Naive B cell (primary cell): Measurements from ENCODE around the gene SLC26A2. TPM values are rescaled to one million over a fixed set of nuclear protein-coding genes. Genes with fewer than 3 reads are reported as not detected.
A peak's percentile ranks its signal among the peaks of the same experiment; 100 is the strongest.

Experiments used
- ATAC-seq, 2 donors: fragments of 150-1000 bp; cut with Tn5 transposase; 2 replicates each; pipeline ENCODE4 v1.10.0; 2021; ENCODE audit warnings: low read depth in 2 of 2, mild to moderate bottlenecking in 2 of 2, moderate library complexity in 2 of 2
- DNase-seq: peaks from one replicate; pipeline ENCODE4 v3.0.0; 2022
- H3K27ac Mint-ChIP-seq, 6 donors: one replicate each; pipeline ENCODE4 v1.8.0; 2020 to 2022; ENCODE audit warnings: mild to moderate bottlenecking in 6 of 6, mixed read lengths in 6 of 6, moderate library complexity in 5 of 6, inconsistent platforms in 2 of 6
- H3K27me3 Mint-ChIP-seq, 3 donors: one replicate each; pipeline ENCODE4 v1.8.0; 2021 to 2022; ENCODE audit warnings: mixed read lengths in 3 of 3, mild to moderate bottlenecking in 1 of 3
- H3K36me3 Mint-ChIP-seq, 2 donors: one replicate each; pipeline ENCODE4 v1.8.0; 2020 to 2022; ENCODE audit warnings: mixed read lengths in 2 of 2, inconsistent platforms in 1 of 2, mild to moderate bottlenecking in 1 of 2
- H3K4me1 Mint-ChIP-seq, 3 donors: one replicate each; pipeline ENCODE4 v1.8.0; 2020 to 2022; ENCODE audit warnings: mixed read lengths in 3 of 3, inconsistent platforms in 1 of 3, mild to moderate bottlenecking in 1 of 3, moderate library complexity in 1 of 3
- H3K4me3 Mint-ChIP-seq, 8 donors: one replicate each; pipeline ENCODE4 v1.8.0; 2020 to 2022; ENCODE audit warnings: mild to moderate bottlenecking in 8 of 8, mixed read lengths in 8 of 8, moderate library complexity in 8 of 8, inconsistent platforms in 2 of 8
- H3K9me3 Mint-ChIP-seq, 7 donors: one replicate each; pipeline ENCODE4 v1.8.0; 2020 to 2022; ENCODE audit warnings: mixed read lengths in 7 of 7, mild to moderate bottlenecking in 5 of 7, inconsistent platforms in 2 of 7, moderate library complexity in 1 of 7
- polyA plus RNA-seq, 6 donors: library from polyadenylated mRNA; unstranded; fragments of 300-500 nt; fragmentation: Illumina TruSeq; gene quantifications; one replicate each; pipeline ENCODE4 v1.2.3, GENCODE V29; 2021; ENCODE audit warnings: low read depth in 6 of 6

SLC26A2 gene
- polyA plus RNA-seq, 6 donors from 2014 or later: 1.4 to 4.1 (median 2.6) TPM

- ATAC-seq: no peak
- H3K9me3 Mint-ChIP-seq: no peaks in the 10 kb centered on the region
- H3K27me3 Mint-ChIP-seq: no peaks in the 10 kb centered on the region
- no peaks in the 10 kb centered on the region for H3K36me3 Mint-ChIP-seq
- H3K4me1 Mint-ChIP-seq: peaks cover 25 to 32% (median 32%) of the 10 kb centered on the region in 3 donors
- peak overlapping the region; percentile 37 to 92 (median 62) for H3K27ac Mint-ChIP-seq
- no peak for DNase-seq
- peak overlapping the region; percentile 85 to 100 (median 95) for H3K4me3 Mint-ChIP-seq
Observed at GRCh38 chr5:149961186-149961685, 678 bp downstream of the SLC26A2 start.

GRCh38 chr5:149961957-149962409 lies 1.4 kb downstream of the SLC26A2 start:
- H3K4me1 Mint-ChIP-seq: peaks cover 25 to 34% (median 32%) of the 10 kb centered on the region in 3 donors
- ATAC-seq: no peak
- no peaks in the 10 kb centered on the region for H3K9me3 Mint-ChIP-seq
- peak overlapping the region in 1 of 6 donors; percentile 16 for H3K27ac Mint-ChIP-seq
- peak overlapping the region in 7 of 8 donors; percentile 26 to 98 (median 91) for H3K4me3 Mint-ChIP-seq
- no peak for DNase-seq
- no peaks in the 10 kb centered on the region for H3K27me3 Mint-ChIP-seq
- H3K36me3 Mint-ChIP-seq: no peaks in the 10 kb centered on the region

- peaks cover 25 to 42% (median 32%) of the 10 kb centered on the region in 3 donors for H3K4me1 Mint-ChIP-seq
- no peaks in the 10 kb centered on the region for H3K36me3 Mint-ChIP-seq
- no peaks in the 10 kb centered on the region for H3K9me3 Mint-ChIP-seq
- peak overlapping the region in 3 of 8 donors; percentile 3 to 96 (median 4) for H3K4me3 Mint-ChIP-seq
- ATAC-seq (no peak), DNase-seq (no peak)
- H3K27me3 Mint-ChIP-seq: no peaks in the 10 kb centered on the region
- H3K27ac Mint-ChIP-seq: peak overlapping the region in 2 of 6 donors; percentile 14 to 52
Observed at GRCh38 chr5:149962601-149963300, 2.2 kb downstream of the SLC26A2 start.

GRCh38 chr5:149963729-149964128 lies 3.2 kb downstream of the SLC26A2 start:
- H3K4me3 Mint-ChIP-seq: peak overlapping the region in 1 of 8 donors; percentile 56
- no peaks in the 10 kb centered on the region for H3K27me3 Mint-ChIP-seq
- H3K9me3 Mint-ChIP-seq: no peaks in the 10 kb centered on the region
- ATAC-seq (no peak), DNase-seq (no peak)
- H3K36me3 Mint-ChIP-seq: no peaks in the 10 kb centered on the region
- H3K27ac Mint-ChIP-seq: no peak overlapping the region
- peaks cover 25 to 43% (median 32%) of the 10 kb centered on the region in 3 donors for H3K4me1 Mint-ChIP-seq

- no peaks in the 10 kb centered on the region for H3K9me3 Mint-ChIP-seq
- H3K4me3 Mint-ChIP-seq: no peak overlapping the region
- H3K27me3 Mint-ChIP-seq: no peaks in the 10 kb centered on the region
Observed at GRCh38 chr5:149966946-149967345, 6.4 kb downstream of the SLC26A2 start.

GRCh38 chr5:149969181-149969930 lies 8.8 kb downstream of the SLC26A2 start:
- no peak overlapping the region for H3K4me3 Mint-ChIP-seq
- peaks cover 0 to 9% of the 10 kb centered on the region in 2 donors for H3K36me3 Mint-ChIP-seq
- no peaks in the 10 kb centered on the region for H3K27me3 Mint-ChIP-seq
- H3K4me1 Mint-ChIP-seq: peaks cover 4 to 22% (median 16%) of the 10 kb centered on the region in 3 donors
- no peak overlapping the region for H3K27ac Mint-ChIP-seq
- H3K9me3 Mint-ChIP-seq: no peaks in the 10 kb centered on the region
- no peak for ATAC-seq
- DNase-seq: no peak

More at GRCh38 chr5:149966946-149967345, 6.4 kb downstream of the SLC26A2 start:
- Mint-ChIP-seq H3K4me1 (peaks cover 13 to 27% (median 15%) of the 10 kb centered on the region in 3 donors), H3K27ac (no peak overlapping the region), H3K36me3 (peaks cover 0 to 9% of the 10 kb centered on the region in 2 donors)
- ATAC-seq: no peak
- DNase-seq: no peak

- no peak for DNase-seq
- Mint-ChIP-seq H3K27ac (peak overlapping the region in 1 of 6 donors; percentile 19), H3K27me3 (no peaks in the 10 kb centered on the region), H3K4me3 (no peak overlapping the region), H3K4me1 (peaks cover 3 to 13% (median 8%) of the 10 kb centered on the region in 3 donors), H3K36me3 (peaks cover 7 to 14% of the 10 kb centered on the region in 2 donors), H3K9me3 (no peaks in the 10 kb centered on the region)
- no peak for ATAC-seq
Observed at GRCh38 chr5:149975409-149975808, 14.9 kb downstream of the SLC26A2 start.

- H3K27me3 Mint-ChIP-seq: no peaks in the 10 kb centered on the region
- peaks cover 0 to 4% (median 2%) of the 10 kb centered on the region in 3 donors for H3K4me1 Mint-ChIP-seq
- ATAC-seq (no peak), DNase-seq (no peak)
- H3K36me3 Mint-ChIP-seq: peaks cover 15 to 20% of the 10 kb centered on the region in 2 donors
- no peaks in the 10 kb centered on the region for H3K9me3 Mint-ChIP-seq
- no peak overlapping the region for H3K4me3 Mint-ChIP-seq
- H3K27ac Mint-ChIP-seq: no peak overlapping the region
Observed at GRCh38 chr5:149979896-149980295, 19.3 kb downstream of the SLC26A2 start.

GRCh38 chr5:149981206-149981605 lies 20.6 kb downstream of the SLC26A2 start:
- peaks cover 0 to 4% (median 0%) of the 10 kb centered on the region in 3 donors for H3K4me1 Mint-ChIP-seq
- DNase-seq: no peak

GRCh38 chr5:149982505-149982904 lies 21.9 kb downstream of the SLC26A2 start:
- DNase-seq: no peak
- Mint-ChIP-seq H3K9me3 (no peaks in the 10 kb centered on the region), H3K4me3 (no peak overlapping the region), H3K36me3 (peaks cover 11 to 18% of the 10 kb centered on the region in 2 donors), H3K27me3 (no peaks in the 10 kb centered on the region), H3K27ac (no peak overlapping the region), H3K4me1 (peaks cover 0 to 1% (median 0%) of the 10 kb centered on the region in 3 donors)
- ATAC-seq: no peak

More at GRCh38 chr5:149981206-149981605, 20.6 kb downstream of the SLC26A2 start:
- Mint-ChIP-seq H3K4me3 (no peak overlapping the region), H3K36me3 (peaks cover 11 to 20% of the 10 kb centered on the region in 2 donors), H3K27me3 (no peaks in the 10 kb centered on the region), H3K9me3 (no peaks in the 10 kb centered on the region), H3K27ac (no peak overlapping the region)
- ATAC-seq: no peak

- Mint-ChIP-seq H3K4me3 (no peak overlapping the region), H3K36me3 (no peaks in the 10 kb centered on the region), H3K9me3 (no peaks in the 10 kb centered on the region), H3K27ac (no peak overlapping the region), H3K27me3 (no peaks in the 10 kb centered on the region), H3K4me1 (peaks cover 2 to 6% (median 4%) of the 10 kb centered on the region in 3 donors)
- DNase-seq: no peak
- ATAC-seq: no peak
Observed at GRCh38 chr5:149988126-149988525, 27.6 kb downstream of the SLC26A2 start.

GRCh38 chr5:149990518-149991376 lies 30.2 kb downstream of the SLC26A2 start:
- H3K9me3 Mint-ChIP-seq: no peaks in the 10 kb centered on the region

GRCh38 chr5:149993471-149993870 lies 32.9 kb downstream of the SLC26A2 start:
- DNase-seq: no peak
- H3K27ac Mint-ChIP-seq: no peak overlapping the region
- H3K4me3 Mint-ChIP-seq: no peak overlapping the region
- peaks cover 5 to 11% of the 10 kb centered on the region in 2 donors for H3K36me3 Mint-ChIP-seq
- H3K4me1 Mint-ChIP-seq: peaks cover 2 to 6% (median 4%) of the 10 kb centered on the region in 3 donors
- no peak for ATAC-seq
- no peaks in the 10 kb centered on the region for H3K9me3 Mint-ChIP-seq
- no peaks in the 10 kb centered on the region for H3K27me3 Mint-ChIP-seq

More at GRCh38 chr5:149990518-149991376, 30.2 kb downstream of the SLC26A2 start:
- H3K27me3 Mint-ChIP-seq: no peaks in the 10 kb centered on the region
- no peak overlapping the region for H3K4me3 Mint-ChIP-seq
- ATAC-seq (peak; percentile 58 to 79), DNase-seq (peak; percentile 51)
- peaks cover 2 to 5% of the 10 kb centered on the region in 2 donors for H3K36me3 Mint-ChIP-seq
- no peak overlapping the region for H3K27ac Mint-ChIP-seq
- H3K4me1 Mint-ChIP-seq: peaks cover 2 to 6% (median 4%) of the 10 kb centered on the region in 3 donors
